Endothelial cell of umbilical vein (primary cell): ENCODE data around the gene DEDD. TPM values are rescaled to one million over a fixed set of nuclear protein-coding genes. Genes with fewer than 3 reads are reported as not detected.

Source experiments
- BruUV-seq: library from RNA; stranded (reverse); fragments of 400-500 nt; replicated peaks from 2 replicates; lab custom pipeline; 2021; lab: Mats Ljungman, UMichigan
- CTCF ChIA-PET: fragments of 300-600, 350-600 bp; sonication (Branson Sonifier 250); formaldehyde crosslinking; loops from one replicate; lab custom pipeline; 2021; ENCODE audit warnings: antibody characterized with exemption, inconsistent platforms; lab: Charles Lee
- POLR2A ChIA-PET: fragments of 300-600, 350-600 bp; sonication (Branson Sonifier 250); formaldehyde crosslinking; loops from one replicate; lab custom pipeline; 2021; ENCODE audit warnings: antibody characterized with exemption, inconsistent platforms; lab: Charles Lee
- DNase-seq: peaks from one replicate; pipeline ENCODE4 v3.0.0-alpha.2; 2011; ENCODE audit warnings: low read depth, low spot score
- FAIRE-seq: peaks from 2 replicates; lab custom pipeline; 2011; peaks lifted over from hg19 to GRCh38; lab: Jason Lieb, UNC
- H2AFZ ChIP-seq: 2 replicates; pipeline ENCODE4 v1.6.0; 2012; ENCODE audit warnings: low read depth, low read length, control low read depth, inconsistent platforms
- H3K27ac ChIP-seq: 2 replicates; pipeline ENCODE4 v1.5.1; 2011; ENCODE audit warnings: low read depth, mild to moderate bottlenecking, control low read depth, low read length, moderate library complexity; ENCODE audit not compliant: insufficient read depth
- H3K27me3 ChIP-seq, 2 experiments: 2 replicates each; pipeline versions ENCODE4 v1.6.0 to v1.6.1; 2011; ENCODE audit warnings: low read length in 2 of 2, mixed read lengths in 1 of 2; ENCODE audit not compliant: control insufficient read depth in 2 of 2, insufficient read depth in 2 of 2
- H3K36me3 ChIP-seq, 2 experiments: 2 replicates in 1 of 2; 3 replicates in 1 of 2; pipeline ENCODE4 v1.5.1; 2011; ENCODE audit warnings: low read length in 2 of 2, mild to moderate bottlenecking in 1 of 2, moderate library complexity in 1 of 2; ENCODE audit not compliant: control insufficient read depth in 2 of 2, insufficient read depth in 2 of 2; ENCODE audit errors: extremely low read depth in 1 of 2
- H3K4me1 ChIP-seq: 3 replicates; pipeline ENCODE4 v1.5.1; 2011; ENCODE audit warnings: mild to moderate bottlenecking, low read length; ENCODE audit not compliant: control insufficient read depth, insufficient read depth; ENCODE audit errors: extremely low read depth
- H3K4me2 ChIP-seq: 2 replicates; pipeline ENCODE4 v1.6.1; 2011; ENCODE audit warnings: low read length, control low read depth, mixed read lengths; ENCODE audit not compliant: insufficient read depth
- H3K4me3 ChIP-seq, 3 experiments: fragments of 200-600 bp in 1 of 3; sonication (generic), shearing (Covaris generic) in 1 of 3; replicated peaks in 1 of 3; 2 replicates each; pipeline ENCODE4 v1.5.1; 2011 to 2016; ENCODE audit warnings: control low read depth in 3 of 3, low read length in 3 of 3, mild to moderate bottlenecking in 2 of 3, inconsistent platforms in 1 of 3, low read depth in 1 of 3, moderate library complexity in 1 of 3; ENCODE audit not compliant: insufficient read depth in 1 of 3
- H3K79me2 ChIP-seq: 2 replicates; pipeline ENCODE4 v1.6.0; 2012; ENCODE audit warnings: low read length, inconsistent platforms; ENCODE audit not compliant: control insufficient read depth, insufficient read depth
- H3K9ac ChIP-seq: replicated peaks from 2 replicates; pipeline ENCODE3; 2011; ENCODE audit warnings: low read length, control low read depth; ENCODE audit not compliant: insufficient read depth; ENCODE audit errors: extremely low read depth
- H3K9me1 ChIP-seq: replicated peaks from 3 replicates; pipeline ENCODE4 v1.6.0; 2011; ENCODE audit warnings: mild to moderate bottlenecking, low read length; ENCODE audit not compliant: control insufficient read depth, insufficient read depth; ENCODE audit errors: extremely low read depth
- H3K9me3 ChIP-seq: replicated peaks from 2 replicates; pipeline ENCODE4 v1.5.1; 2012; ENCODE audit warnings: low read length, inconsistent platforms; ENCODE audit not compliant: control insufficient read depth, insufficient read depth
- H4K20me1 ChIP-seq: replicated peaks from 2 replicates; pipeline ENCODE3; 2011; ENCODE audit warnings: mild to moderate bottlenecking, low read length; ENCODE audit not compliant: control insufficient read depth, insufficient read depth; ENCODE audit errors: extremely low read depth
- CTCF ChIP-seq, 2 donors: IDR thresholded peaks; 1 replicate in 1 of 2; 2 replicates in 1 of 2; pipeline ENCODE4 v1.5.1; 2011; ENCODE audit warnings: low read length in 2 of 2, mild to moderate bottlenecking in 2 of 2, moderate library complexity in 2 of 2, control low read depth in 1 of 2, inconsistent platforms in 1 of 2, low read depth in 1 of 2; ENCODE audit not compliant: insufficient read depth in 1 of 2; ENCODE audit errors: extremely low read depth in 1 of 2
- EZH2 ChIP-seq: IDR thresholded peaks from 2 replicates; pipeline ENCODE4 v1.6.1; 2012; ENCODE audit warnings: borderline replicate concordance, low read depth, mild to moderate bottlenecking, moderate library complexity, low read length, inconsistent platforms; ENCODE audit not compliant: severe bottlenecking
- FOS ChIP-seq: IDR thresholded peaks from 2 replicates; pipeline ENCODE4 v1.6.1; 2011; ENCODE audit warnings: mild to moderate bottlenecking, low read length, moderate library complexity, borderline replicate concordance; ENCODE audit not compliant: insufficient read depth
- GATA2 ChIP-seq: IDR thresholded peaks from 2 replicates; pipeline ENCODE4 v1.7.0; 2011; ENCODE audit warnings: low read depth, mild to moderate bottlenecking, moderate library complexity, mixed read lengths, low read length; ENCODE audit not compliant: insufficient read length, insufficient read depth
- MAX ChIP-seq: IDR thresholded peaks from 2 replicates; pipeline ENCODE4 v1.6.1; 2011; ENCODE audit not compliant: insufficient read depth, insufficient read length
- POLR2AphosphoS5 ChIP-seq: IDR thresholded peaks from 2 replicates; pipeline ENCODE4 v1.6.1; 2012; ENCODE audit warnings: low read depth, mild to moderate bottlenecking, control low read depth, low read length, moderate library complexity; ENCODE audit not compliant: insufficient read depth
- dilution Hi-C: fragments of 300-500 bp; cut with MboI; formaldehyde crosslinking; loops from one replicate; pipeline ENCODE4 v1.15.0; 2019; ENCODE audit warnings: low sequenced_read_pairs; ENCODE audit not compliant: extremely low pct_ligation_motif_present
- intact Hi-C: fragments of 100-400 bp; cut with micrococcal nuclease; formaldehyde crosslinking; loops from one replicate; pipeline ENCODE4 v1.10.0; 2022
- polyA plus RNA-seq, 4 experiments: library from polyadenylated mRNA; depleted of rRNA in 3 of 4; stranded (reverse) in 3 of 4; unstranded in 1 of 4; fragments of >200 nt; gene quantifications; 2 replicates each; pipeline versions ENCODE4 v1.2.1 to v1.2.3, GENCODE V29; 2011 to 2012; ENCODE audit warnings: missing spikeins in 1 of 4
- total RNA-seq: library from RNA; stranded (reverse); gene quantifications from 2 replicates; pipeline ENCODE4 v1.2.3, GENCODE V29; 2021

DEDD gene
- total and polyA plus RNA-seq, 2 donors (not counting 3 experiments of a cell fraction or from before 2014, with no cell fraction given), result 50.2 to 78.3 TPM

- Histone ChIP-seq H2AFZ (no peak overlapping the region), H3K9me3 (no peaks in the 10 kb centered on the region), H3K9ac (no peak overlapping the region), H3K36me3 (no peaks in the 10 kb centered on the region), H3K79me2 (no peaks in the 10 kb centered on the region), H3K4me2 (no peak overlapping the region), H3K27me3 (no peaks in the 10 kb centered on the region), H3K27ac (no peak overlapping the region), H4K20me1 (no peaks in the 10 kb centered on the region), H3K9me1 (no peaks in the 10 kb centered on the region), H3K4me1 (no peaks in the 10 kb centered on the region), H3K4me3 (no peak overlapping the region)
- no TSS peak for BruUV-seq
- CTCF ChIA-PET, result interaction anchor here (1.4 kb wide), 1 partner anchor 8 kb away, joined by 3 read pairs; no protein-coding TSS in a partner anchor
- DNase-seq (no peak), FAIRE-seq (no peak)
- dilution Hi-C loops, result no loop called here
- no peak for TF ChIP-seq POLR2AphosphoS5
- no peak for TF ChIP-seq EZH2
- no peak for TF ChIP-seq CTCF (IDR thresholded peaks at IDR 0.05; ENCODE audit: extremely low read depth in 1 of 2, insufficient read depth in 1 of 2, low read depth in 1 of 2, low read length in 2 of 2)
- no peak for TF ChIP-seq FOS
- no peak for TF ChIP-seq MAX
- no peak for TF ChIP-seq GATA2
- POLR2A ChIA-PET, result no interaction called here
- intact Hi-C loops, result no loop called here
These were observed 51.7 kb downstream of the DEDD start for GRCh38 chr1:161080441-161081405.
